ENCODE measurements around the gene FLYWCH2.

FLYWCH2 gene

DNA sequence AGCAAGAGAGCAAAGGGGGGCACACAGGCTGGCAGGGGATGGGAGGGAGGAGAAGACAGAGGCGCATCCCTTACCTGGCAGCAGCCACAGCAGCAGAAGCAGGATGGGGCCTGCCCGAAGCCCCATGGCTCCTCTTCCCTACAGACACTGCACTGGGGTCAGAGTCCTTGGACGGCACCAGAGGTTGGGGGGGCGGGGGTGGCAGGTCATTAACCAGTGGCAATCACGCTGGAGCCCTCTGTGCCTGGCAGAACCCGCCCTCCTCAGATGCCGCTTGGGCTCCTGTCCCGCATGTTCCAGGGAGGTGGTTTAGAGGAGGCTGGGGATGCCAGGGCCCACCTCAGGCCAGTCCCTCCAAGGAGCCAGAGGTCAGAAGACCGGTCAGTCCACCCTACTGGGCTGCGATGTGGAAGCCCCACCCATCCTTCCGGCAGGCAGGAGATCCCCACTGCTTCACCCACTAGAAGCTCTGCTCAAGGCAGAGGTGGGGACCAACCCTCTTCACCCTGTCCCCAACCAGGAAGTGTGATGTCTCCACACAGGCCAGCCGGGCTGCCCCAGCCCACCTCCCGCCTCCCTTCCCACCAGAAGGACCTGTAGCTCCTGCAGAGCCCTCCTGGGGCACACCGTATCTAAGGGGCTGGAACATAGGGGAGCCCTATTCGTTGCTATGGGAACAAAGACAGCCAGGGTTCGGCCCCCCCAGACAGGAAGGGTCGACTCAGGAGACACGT is 41.2 kb upstream of the FLYWCH2 start:
- TF ChIP-seq, protein P1, sequence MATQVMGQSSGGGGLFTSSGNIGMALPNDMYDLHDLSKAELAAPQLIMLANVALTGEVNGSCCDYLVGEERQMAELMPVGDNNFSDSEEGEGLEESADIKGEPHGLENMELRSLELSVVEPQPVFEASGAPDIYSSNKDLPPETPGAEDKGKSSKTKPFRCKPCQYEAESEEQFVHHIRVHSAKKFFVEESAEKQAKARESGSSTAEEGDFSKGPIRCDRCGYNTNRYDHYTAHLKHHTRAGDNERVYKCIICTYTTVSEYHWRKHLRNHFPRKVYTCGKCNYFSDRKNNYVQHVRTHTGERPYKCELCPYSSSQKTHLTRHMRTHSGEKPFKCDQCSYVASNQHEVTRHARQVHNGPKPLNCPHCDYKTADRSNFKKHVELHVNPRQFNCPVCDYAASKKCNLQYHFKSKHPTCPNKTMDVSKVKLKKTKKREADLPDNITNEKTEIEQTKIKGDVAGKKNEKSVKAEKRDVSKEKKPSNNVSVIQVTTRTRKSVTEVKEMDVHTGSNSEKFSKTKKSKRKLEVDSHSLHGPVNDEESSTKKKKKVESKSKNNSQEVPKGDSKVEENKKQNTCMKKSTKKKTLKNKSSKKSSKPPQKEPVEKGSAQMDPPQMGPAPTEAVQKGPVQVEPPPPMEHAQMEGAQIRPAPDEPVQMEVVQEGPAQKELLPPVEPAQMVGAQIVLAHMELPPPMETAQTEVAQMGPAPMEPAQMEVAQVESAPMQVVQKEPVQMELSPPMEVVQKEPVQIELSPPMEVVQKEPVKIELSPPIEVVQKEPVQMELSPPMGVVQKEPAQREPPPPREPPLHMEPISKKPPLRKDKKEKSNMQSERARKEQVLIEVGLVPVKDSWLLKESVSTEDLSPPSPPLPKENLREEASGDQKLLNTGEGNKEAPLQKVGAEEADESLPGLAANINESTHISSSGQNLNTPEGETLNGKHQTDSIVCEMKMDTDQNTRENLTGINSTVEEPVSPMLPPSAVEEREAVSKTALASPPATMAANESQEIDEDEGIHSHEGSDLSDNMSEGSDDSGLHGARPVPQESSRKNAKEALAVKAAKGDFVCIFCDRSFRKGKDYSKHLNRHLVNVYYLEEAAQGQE (IDR thresholded peaks at IDR 0.05; ENCODE audit: insufficient read depth in 1 of 2, low read depth in 2 of 2, low read length in 2 of 2), result no peak
- TF ChIP-seq FOXP2 (optimal IDR thresholded peaks at IDR 0.05; ENCODE audit: borderline replicate concordance, extremely low read depth, extremely low read length, insufficient read depth) (no peak), POLR2AphosphoS5 (IDR thresholded peaks at IDR 0.05; ENCODE audit: low read depth, low read length) (no peak), TAF1 (IDR thresholded peaks at IDR 0.05; ENCODE audit: borderline replicate concordance, insufficient read depth, low read length) (no peak), SIN3A (IDR thresholded peaks at IDR 0.05; ENCODE audit: borderline replicate concordance, insufficient read depth, low read length) (no peak)

DNA sequence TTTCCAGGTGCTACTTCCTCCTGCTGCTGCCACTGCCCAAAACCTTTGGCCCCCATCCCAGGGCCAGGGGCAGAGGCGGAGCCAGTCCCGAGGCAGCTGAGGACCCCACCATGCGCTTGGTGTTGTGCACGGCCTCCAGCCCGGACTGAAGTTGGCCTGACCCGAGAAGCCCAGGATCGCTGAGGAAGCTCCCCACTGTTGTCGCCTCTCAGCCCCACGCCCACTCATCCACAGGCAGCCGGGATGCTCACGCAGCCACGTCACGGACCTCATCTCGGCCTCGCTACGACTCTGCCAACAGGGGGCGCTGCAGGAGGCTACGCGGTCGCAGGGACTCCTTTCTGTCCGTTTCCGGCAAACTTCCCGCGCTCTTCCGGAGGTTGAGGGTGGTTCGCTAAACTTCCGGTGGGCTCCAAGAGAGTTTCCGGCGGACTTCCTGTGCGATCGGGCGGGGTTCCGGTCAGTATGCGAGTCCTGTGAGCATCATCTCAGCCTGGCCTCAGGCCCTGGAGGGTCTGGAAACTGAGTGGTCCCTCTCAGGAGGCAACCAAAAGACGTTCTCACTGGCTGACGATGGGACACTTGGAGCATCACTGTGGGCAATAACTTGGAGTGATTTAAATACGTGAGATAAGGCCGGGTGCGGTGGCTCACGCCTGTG is 40.5 kb upstream of the FLYWCH2 start:
- TF ChIP-seq POLR2AphosphoS5 (IDR thresholded peaks at IDR 0.05; ENCODE audit: low read depth, low read length) (no peak; the same call in 1 of the 2 replicates), FOXP2 (optimal IDR thresholded peaks at IDR 0.05; ENCODE audit: borderline replicate concordance, extremely low read depth, extremely low read length, insufficient read depth) (peak; percentile 72)

DNA sequence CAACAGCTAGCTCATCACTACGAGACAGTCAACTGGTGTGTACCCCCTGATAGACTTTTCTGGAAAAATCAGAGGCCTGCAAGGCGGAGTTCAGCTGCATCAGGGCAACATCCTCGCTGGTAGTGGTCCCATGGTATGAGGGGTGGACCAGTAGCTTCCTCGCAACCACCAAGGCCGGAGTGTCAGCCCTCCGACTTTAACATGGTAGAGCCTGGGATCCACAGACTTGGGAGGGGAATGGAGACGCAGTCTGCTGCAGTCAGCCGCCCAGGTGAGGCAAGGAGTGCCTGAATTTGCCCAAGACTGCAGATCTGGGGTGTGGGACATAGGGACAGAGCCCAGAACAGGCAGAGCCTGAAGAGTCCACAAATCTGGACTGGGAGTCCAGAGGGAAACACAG is 39.5 kb upstream of the FLYWCH2 start:
- TF ChIP-seq FOXP2 (optimal IDR thresholded peaks at IDR 0.05; ENCODE audit: borderline replicate concordance, extremely low read depth, extremely low read length, insufficient read depth) (no peak), TAF1 (IDR thresholded peaks at IDR 0.05; ENCODE audit: borderline replicate concordance, insufficient read depth, low read length) (no peak)
- TF ChIP-seq, protein P1 (IDR thresholded peaks at IDR 0.05; ENCODE audit: insufficient read depth in 1 of 2, low read depth in 2 of 2, low read length in 2 of 2), result no peak

DNA sequence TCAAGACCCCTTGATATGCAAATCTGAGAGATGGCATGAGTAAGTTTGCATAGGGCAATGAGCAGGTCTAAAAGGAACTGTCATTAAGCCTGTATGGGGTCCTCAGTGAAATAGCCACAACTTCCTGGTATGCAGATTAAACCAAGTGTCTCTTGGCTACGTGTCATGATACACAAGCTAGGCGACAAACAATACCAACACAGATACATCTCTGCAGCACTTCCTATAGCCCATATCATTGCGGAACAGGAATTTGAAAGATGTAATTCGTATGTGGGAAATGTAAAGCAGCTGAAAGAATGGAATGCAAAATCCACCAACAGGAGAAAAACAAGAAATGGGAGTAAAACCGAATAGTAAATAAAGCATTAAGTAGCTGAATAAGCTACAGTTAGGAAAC is 37.9 kb upstream of the FLYWCH2 start:
- TF ChIP-seq, protein P1 (IDR thresholded peaks at IDR 0.05; ENCODE audit: insufficient read depth in 1 of 2, low read depth in 2 of 2, low read length in 2 of 2), result no peak
- TF ChIP-seq POLR2AphosphoS5 (IDR thresholded peaks at IDR 0.05; ENCODE audit: low read depth, low read length) (no peak), FOXP2 (optimal IDR thresholded peaks at IDR 0.05; ENCODE audit: borderline replicate concordance, extremely low read depth, extremely low read length, insufficient read depth) (no peak), SIN3A (IDR thresholded peaks at IDR 0.05; ENCODE audit: borderline replicate concordance, insufficient read depth, low read length) (no peak), TAF1 (IDR thresholded peaks at IDR 0.05; ENCODE audit: borderline replicate concordance, insufficient read depth, low read length) (no peak)

DNA sequence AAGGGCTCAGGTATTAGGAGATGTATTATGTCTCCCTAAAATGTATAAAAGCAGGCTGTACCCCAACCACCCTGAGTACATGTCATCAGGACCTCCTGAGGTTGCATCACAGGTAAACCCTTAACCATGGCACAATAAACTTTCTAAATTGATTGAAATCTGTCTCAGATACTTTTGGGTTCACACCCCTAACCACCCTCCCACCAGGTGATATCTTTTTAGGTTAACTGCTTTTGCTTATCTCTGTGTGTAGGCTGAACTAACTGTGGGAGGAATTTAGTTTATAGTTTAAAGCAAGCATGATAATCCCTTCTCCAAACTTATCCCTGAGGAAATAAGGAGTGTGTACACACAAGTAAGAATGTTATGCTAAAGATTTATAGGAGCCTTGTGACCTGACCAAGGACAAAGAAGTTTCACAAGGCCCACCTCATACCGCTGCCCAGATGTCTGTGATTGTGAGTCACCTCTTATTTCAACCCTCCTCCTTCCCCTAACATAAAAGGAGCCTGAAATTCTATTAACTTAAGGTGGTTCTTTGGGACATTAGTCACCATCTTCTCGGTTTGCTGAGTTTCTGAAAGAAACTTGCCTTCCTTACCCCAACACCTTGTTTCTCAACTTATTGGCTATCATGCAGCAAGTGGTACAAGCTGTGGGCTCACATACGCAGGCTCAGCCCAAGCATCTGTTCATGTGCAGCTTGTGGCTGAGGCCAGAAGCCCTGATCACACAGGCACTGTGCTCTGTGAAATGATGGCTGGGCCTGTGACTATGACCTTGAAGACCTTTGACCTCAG is 36.3 kb upstream of the FLYWCH2 start:
- TF ChIP-seq SIN3A (IDR thresholded peaks at IDR 0.05; ENCODE audit: borderline replicate concordance, insufficient read depth, low read length) (no peak), TAF1 (IDR thresholded peaks at IDR 0.05; ENCODE audit: borderline replicate concordance, insufficient read depth, low read length) (no peak), POLR2AphosphoS5 (IDR thresholded peaks at IDR 0.05; ENCODE audit: low read depth, low read length) (no peak), FOXP2 (optimal IDR thresholded peaks at IDR 0.05; ENCODE audit: borderline replicate concordance, extremely low read depth, extremely low read length, insufficient read depth) (no peak)
- TF ChIP-seq, protein P1 (IDR thresholded peaks at IDR 0.05; ENCODE audit: insufficient read depth in 1 of 2, low read depth in 2 of 2, low read length in 2 of 2), result no peak

Data from PFSK-1 (cell line).